HG03439 (cell line): Measurements from ENCODE around the gene GLYATL2.

Experiments used
- ATAC-seq: cut with Tn5 transposase; IDR thresholded peaks from one replicate; pipeline ENCODE4 v1.9.1; 2021; ENCODE audit warnings: mild to moderate bottlenecking, moderate library complexity; ENCODE audit not compliant: unreplicated experiment

GLYATL2 gene

GRCh38 chr11:58801974-58802545 lies 42.4 kb downstream of the GLYATL2 start:
- ATAC-seq: no peak

DNA sequence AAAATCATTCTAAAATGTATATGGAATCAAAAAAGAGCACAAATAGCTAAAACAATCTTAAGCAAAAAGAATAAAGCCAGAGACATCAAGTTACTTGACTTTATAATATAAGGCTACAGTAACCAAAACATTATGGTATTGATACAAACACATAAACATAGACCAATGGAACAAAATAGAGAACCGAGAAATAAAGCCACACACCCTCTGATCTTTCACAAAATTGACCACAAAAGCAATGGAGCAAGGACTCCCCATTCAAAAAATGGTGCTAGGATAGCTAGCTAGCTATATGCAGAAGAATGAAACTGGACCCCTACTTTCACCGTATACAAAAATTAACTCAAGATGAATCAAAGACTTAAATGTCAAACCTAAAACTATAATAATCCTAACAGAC lies 43.2 kb downstream of the GLYATL2 start:
- no peak for ATAC-seq

DNA sequence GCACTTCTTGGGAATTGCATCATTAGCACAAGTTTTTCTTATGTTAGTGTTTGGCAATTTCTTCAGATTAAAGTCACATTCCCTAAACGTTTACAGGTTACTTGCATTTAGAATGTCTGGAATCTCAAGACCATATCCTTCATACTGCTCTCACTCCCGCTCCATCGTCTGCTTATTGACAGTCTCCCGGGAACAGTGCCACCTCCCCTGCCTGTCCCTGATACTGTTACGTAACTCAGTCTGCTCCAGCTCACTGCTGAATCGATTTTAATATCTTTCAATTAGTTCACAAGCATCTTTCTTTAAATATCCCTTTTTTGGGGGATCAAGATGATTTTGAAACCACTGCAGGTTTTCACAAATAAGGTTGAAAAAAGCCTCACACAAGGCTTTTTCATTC lies 48.2 kb downstream of the GLYATL2 start:
- no peak for ATAC-seq

- peak; percentile 99 for ATAC-seq
Observed at GRCh38 chr11:58788355-58789023, 56.0 kb downstream of the GLYATL2 start.

DNA sequence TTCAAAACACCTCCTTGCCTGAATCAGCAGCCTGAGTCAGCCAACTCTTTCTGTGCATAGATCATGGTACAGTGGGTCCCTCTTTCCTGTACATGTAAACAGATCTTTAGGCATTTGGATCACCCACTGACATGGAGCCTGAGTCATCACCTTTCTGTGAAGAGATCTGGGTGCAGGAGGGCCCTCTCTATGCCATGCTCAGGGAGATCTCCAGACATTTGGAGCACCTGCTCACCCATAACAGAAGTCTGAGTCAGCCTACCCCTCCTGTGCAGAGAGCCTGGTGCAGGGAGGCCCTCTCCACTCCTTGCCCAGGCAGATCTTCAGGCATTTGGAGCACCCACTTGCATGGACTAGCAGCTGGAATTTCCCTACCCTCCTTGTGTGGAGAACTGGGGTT lies 56.6 kb downstream of the GLYATL2 start:
- ATAC-seq: peak; percentile 14

GRCh38 chr11:58786693-58787092 lies 57.8 kb downstream of the GLYATL2 start:
- no peak for ATAC-seq

- no peak for ATAC-seq
Observed at GRCh38 chr11:58784995-58785394, 59.5 kb downstream of the GLYATL2 start.
